Activated CD8-positive, alpha-beta memory T cell treated with anti-CD3 and anti-CD28 coated beads, Interleukin-2, amount 50 U/mL, for 1 hour (primary cell): Measurements from ENCODE around the gene ACSL3.
"Not testable (repeated sequence)": the region's sequence is repeated elsewhere in the genome, so short reads cannot be mapped to it uniquely, and the experiment has no call there.

ENCODE experiments used
- DNase-seq: peaks from one replicate; pipeline ENCODE4 v3.0.0-alpha.2; 2020; ENCODE audit errors: extremely low read depth

The ACSL3 gene

GRCh38 chr2:222860740-222861410, at the start of gene ACSL3:
Gene ACSL3 (plus strand): TSS chr2:222861036. CDS start chr2:222908773, 47,737 bp downstream.
- peak; percentile 69 for DNase-seq

- no peak for DNase-seq
Observed at GRCh38 chr2:222811828-222812227, 49.0 kb upstream of the ACSL3 start.

DNA sequence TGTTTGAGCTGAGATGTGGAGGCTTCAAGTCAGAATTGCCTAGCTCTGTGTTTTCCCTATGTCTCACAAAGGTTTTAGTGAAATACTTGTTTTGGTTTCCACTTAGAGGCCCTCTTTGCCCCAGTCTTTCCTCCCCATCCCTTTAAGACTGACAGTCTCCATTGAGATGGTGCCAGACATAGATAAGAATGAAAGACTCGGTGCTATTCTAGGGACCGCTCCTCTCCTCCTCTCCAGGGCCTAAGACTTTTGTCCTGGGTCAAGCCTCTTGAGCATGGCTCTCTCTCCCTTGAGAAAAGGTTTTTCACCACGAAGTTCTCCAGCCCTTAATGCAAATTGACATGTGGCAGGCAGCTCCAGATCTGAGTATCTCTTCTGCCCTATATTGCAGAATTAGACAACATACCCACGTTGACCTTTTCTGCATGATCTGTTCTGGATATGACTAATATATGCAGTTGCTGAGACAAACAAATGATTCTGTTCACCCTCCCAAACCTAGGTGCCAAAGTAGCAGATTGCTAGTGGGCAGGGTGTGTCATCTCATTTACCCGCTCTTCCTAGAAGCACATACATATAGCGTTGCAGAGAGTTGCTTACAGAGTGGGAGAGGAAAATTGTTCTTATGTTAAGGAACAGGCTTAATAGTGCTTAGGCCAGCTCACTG, 47.5 kb upstream of the ACSL3 start:
- no peak for DNase-seq

DNA sequence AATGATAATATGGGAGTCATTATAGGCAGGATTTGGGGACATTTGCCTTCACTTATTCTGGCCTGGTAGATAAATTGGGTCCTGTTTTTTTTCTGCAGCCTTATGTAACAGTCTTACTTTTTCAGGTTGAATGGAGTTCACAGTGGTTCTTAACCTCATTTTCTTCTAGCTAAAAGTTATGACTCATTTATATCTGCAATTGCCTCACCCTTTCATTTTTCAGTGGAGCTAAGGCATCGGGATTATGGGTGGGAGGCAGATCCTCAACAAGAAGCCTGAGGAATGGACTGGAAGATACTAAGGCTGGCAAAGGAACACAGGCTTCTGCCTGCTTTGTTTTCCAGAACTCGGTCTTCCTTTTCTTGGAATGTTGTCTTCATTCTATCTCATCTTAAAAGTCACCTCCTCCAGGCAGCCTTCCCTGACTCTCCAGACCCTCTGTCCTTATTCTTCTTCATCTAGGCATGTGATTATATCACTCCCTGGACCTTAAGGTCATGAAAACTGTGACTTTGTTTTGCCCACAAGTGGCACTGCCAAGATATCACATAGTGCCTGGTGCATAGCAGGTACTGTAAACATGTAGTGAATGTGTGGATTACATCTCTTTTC, 41.0 kb upstream of the ACSL3 start:
- DNase-seq, result no peak

DNA sequence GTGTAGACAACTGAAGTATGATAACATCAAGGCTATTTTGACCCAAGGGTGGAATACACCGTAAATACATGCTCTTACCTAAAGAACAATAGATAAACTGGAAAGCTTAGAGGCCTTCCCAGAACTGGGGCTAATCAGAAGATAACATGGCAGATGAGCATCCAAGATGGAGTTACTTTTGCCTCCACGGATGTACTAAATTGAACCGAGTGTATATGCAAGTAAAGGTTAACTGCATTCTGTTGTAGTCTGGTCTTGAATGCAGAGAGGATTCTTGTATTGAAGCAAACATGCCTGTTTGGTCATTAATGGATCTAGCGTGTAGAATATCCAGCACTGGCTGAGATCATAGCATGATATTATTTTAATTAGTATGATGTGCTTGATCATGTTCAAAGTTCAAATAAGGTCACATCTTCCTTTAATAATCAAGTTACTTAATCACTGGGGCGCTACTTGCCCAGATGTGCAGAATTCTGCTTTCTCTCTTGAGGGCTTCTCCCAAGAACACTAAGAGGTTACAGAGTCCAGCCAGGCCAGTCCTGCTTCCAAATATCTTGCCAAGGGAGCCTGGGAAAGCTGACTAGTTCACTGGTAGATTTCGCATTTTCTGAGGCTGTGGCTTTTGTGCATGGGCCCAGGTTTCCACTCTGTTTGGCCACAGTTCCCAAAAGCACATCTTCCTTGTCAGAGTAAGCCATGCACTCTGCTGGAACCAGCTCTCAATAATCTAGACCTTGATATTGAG, 37.5 kb upstream of the ACSL3 start:
- no peak for DNase-seq

DNA sequence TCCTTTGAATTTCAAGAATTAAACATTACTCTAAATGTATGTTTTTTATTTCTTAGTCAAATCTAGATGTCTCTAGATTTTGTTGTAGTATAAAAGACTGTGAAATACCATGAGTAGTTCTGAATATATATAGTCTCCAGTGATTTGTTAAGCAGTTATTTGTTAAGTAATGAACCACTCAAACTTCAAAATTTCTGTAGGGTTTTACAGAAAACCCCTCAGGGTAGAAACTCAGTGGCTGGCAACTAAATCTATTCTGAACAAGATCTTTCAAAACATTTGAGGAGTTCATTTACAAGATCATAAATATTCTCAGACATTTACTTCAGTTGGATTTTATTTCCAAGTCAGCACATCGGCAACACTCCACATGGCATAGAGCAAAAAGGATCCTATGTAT, 35.8 kb upstream of the ACSL3 start:
- no peak for DNase-seq

- DNase-seq, result no peak
Observed at GRCh38 chr2:222827417-222827816, 33.4 kb upstream of the ACSL3 start.

GRCh38 chr2:222828572-222828971, 32.3 kb upstream of the ACSL3 start:
- no peak for DNase-seq

GRCh38 chr2:222830164-222830563, 30.7 kb upstream of the ACSL3 start:
- DNase-seq, result no peak

- DNase-seq, result no peak
Observed at GRCh38 chr2:222833410-222833809, 27.4 kb upstream of the ACSL3 start.

- DNase-seq, result no peak
Observed at GRCh38 chr2:222835143-222835822, 25.6 kb upstream of the ACSL3 start.

DNA sequence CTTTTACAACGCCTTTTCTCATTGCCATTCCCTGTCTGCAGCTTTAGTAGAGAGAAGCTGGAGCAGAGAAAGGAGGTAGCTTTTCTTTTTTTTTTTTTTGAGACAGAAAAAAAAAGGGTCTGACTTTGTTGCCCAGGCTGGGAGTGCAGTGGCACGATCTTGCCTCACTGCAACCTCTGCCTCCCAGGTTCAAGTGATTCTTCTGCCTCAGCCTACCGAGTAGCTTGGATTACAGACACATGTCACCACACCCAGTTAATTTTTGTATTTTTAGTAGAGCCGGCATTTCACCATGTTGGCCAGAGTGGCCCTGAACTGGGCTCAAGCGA, 25.0 kb upstream of the ACSL3 start:
- no peak for DNase-seq

DNA sequence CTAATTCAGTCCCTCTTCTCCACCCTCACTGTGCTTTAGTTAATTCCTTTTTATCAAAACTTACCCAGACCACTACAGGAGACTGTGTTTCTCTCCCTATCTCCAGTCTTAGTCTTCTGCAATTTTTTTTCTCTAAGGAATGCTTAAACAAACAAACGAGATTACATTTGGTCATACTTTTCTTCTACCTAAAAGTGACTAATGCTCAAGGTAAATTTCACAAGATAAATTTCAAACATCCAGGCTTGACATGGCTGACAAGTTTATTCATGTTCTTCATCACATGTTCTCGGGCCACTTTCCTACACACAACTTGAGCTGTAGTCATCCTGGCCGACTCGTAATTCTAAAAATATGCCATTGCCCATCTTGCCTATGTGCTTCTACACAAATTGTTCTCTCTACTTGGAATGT, 23.2 kb upstream of the ACSL3 start:
- no peak for DNase-seq

- DNase-seq, result no peak
Observed at GRCh38 chr2:222840060-222840802, 20.6 kb upstream of the ACSL3 start.

GRCh38 chr2:222842491-222843174, 18.2 kb upstream of the ACSL3 start:
- no peak for DNase-seq

- DNase-seq, result no peak
Observed at GRCh38 chr2:222844323-222844722, 16.5 kb upstream of the ACSL3 start.

DNA sequence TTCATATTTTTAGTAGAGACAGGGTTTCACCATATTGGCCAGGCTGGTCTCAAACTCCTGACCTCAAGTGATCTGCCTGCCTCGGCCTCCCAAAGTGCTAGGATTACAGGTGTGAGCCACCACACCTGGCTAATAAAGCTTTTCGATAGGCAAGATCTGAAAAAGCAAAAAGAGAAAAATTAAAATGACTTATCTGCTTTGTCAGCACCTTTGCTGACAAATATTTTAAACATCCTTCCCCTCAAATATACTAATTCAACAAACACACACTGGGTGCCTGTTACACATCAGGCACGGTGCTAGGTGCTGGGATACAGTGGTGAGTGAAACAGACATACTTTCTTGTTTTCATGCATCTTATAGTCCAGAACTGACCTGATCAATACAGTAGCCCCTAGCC, 15.5 kb upstream of the ACSL3 start:
- DNase-seq, result not testable (repeated sequence)

DNA sequence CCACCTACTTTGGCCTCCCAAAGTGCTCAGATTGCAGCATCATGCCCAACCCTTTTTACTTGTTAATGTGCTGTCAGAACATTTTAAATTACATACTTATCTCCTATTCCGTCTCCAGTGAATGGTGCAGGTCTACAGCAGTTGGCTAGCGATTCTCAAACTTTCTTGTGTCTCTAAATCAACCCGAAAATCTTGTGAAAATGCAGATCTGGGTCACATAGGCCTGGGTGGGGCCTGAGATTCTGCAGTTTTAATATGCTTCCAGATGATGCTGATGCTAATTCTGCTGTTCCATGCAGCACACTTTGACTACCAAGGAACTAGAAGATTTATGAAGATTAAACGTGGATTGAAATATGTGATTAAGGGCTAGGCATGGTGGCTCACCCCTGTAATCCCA, 14.8 kb upstream of the ACSL3 start:
- DNase-seq, result no peak

DNA sequence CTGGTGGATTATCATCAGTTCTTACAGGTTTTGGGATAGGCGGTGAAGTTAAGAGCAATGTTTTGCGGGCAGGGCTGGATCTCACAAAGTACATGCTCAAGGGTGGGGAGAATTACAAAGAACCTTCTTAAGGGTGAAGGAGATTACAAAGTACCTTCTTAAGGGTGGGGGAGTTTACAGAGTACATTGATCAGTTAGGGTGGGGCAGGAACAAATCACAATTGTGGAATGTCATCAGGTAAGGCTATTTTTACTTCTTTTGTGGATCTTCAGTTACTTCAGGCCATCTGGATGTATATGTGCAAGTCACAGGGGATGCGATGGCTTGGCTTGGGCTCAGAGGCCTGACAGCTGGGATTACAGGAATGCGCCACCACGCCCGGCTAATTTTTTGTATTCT, 12.8 kb upstream of the ACSL3 start:
- not testable (repeated sequence) for DNase-seq

DNA sequence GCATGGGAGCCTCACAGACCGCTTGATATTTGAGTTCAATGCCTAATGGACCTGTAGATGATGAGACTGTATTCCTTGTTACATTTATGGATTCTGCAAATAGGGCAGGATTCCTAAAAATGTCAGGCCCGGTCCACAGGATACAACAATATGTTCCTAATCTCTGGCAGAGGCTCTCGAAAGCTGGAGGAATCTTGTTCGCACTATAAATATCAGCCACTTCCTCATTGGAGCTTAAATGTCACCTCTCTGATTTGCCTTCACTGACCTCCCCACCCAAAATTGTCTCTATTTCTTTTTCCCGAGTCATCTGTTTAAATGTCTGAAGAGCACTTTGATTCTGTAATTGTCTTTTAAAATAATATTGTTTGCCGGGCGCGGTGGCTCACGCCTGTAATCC, 12.0 kb upstream of the ACSL3 start:
- no peak for DNase-seq
